ENCODE data around the gene CENPB. TPM values are rescaled to one million over a fixed set of nuclear protein-coding genes. Genes with fewer than 3 reads are reported as not detected.
A peak's percentile ranks its signal among the peaks of the same experiment; 100 is the strongest.

CENPB gene
- total and polyA plus RNA-seq, 12 donors: 52.3 to 95.7 (median 67.7) TPM

- peaks cover 0 to 77% (median 7%) of the 10 kb centered on the region in 9 donors for H3K36me3 ChIP-seq
- WGBS, 2 donors: 76 to 77% methylated on average over 24 of the region's 24 CpGs
- peak overlapping the region in 4 of 10 donors; percentile 10 to 22 (median 16) for H3K4me3 ChIP-seq
- H3K4me1 ChIP-seq: peaks cover 0 to 46% (median 27%) of the 10 kb centered on the region in 9 donors
- TF ChIP-seq CTCF (IDR thresholded peaks at IDR 0.05): no peak
- H3K9me3 ChIP-seq: no peaks in the 10 kb centered on the region
- H3K27me3 ChIP-seq: peaks cover 0 to 23% (median 9%) of the 10 kb centered on the region in 7 donors
- DNase-seq (no peak), ATAC-seq (no peak)
- no peak overlapping the region for H3K27ac ChIP-seq
- intact Hi-C loops (cut with DNase I): no loop called here
Observed at GRCh38 chr20:3749087-3749688, 37.4 kb downstream of the CENPB start.

DNA sequence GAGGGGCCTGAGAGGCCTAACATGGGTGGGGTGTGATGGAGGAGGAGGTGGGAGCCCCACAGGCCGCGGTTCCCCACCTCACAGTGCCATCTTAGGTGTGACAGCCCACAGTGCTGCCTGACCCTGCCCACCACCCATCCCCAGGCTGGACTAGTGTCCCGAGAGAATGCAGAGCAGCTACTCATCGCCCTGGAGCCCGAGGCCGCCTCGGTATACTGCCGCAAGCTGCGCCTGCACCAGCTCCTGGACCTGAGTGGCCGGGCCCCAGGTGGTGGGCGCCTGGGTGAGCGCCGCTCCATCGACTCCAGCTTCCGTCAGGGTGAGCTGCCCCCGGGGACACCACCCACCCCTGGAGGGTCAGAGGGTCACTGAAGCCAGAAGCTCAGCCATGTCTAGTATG, 38.5 kb downstream of the CENPB start:
- Histone ChIP-seq H3K9me3 (no peaks in the 10 kb centered on the region), H3K27me3 (peaks cover 0 to 23% (median 9%) of the 10 kb centered on the region in 7 donors), H3K36me3 (peaks cover 0 to 88% (median 11%) of the 10 kb centered on the region in 9 donors), H3K27ac (no peak overlapping the region), H3K4me3 (no peak overlapping the region), H3K4me1 (peaks cover 0 to 37% (median 22%) of the 10 kb centered on the region in 9 donors)
- TF ChIP-seq CTCF (IDR thresholded peaks at IDR 0.05): no peak
- intact Hi-C loops (cut with DNase I): no loop called here
- ATAC-seq (no peak), DNase-seq (no peak)
- 91 to 94% methylated on average over 16 of the region's 16 CpGs for WGBS, 2 donors

DNA sequence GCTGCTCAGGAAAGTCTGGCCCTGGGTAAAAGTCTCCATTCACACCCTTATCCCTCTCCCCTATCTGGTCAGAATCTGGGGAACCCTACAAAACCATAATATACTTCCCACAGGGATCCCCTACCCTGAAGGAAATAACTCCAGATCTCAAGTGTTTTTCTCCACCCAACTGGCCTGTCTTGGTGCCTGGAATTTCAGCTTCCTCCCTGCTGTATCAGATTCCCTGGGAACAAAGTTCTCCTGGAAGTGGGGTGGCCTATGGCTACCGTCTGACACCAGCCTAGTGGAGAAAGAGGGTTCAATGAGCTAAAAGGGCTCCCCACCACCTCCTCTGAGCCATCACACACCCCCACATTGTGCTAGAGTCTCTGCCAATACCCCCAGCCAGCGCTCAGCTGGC, 39.1 kb downstream of the CENPB start:
- DNase-seq (no peak), ATAC-seq (no peak)
- Histone ChIP-seq H3K27ac (no peak overlapping the region), H3K36me3 (peaks cover 0 to 94% (median 11%) of the 10 kb centered on the region in 9 donors), H3K9me3 (no peaks in the 10 kb centered on the region), H3K4me3 (no peak overlapping the region), H3K27me3 (peaks cover 0 to 23% (median 9%) of the 10 kb centered on the region in 7 donors), H3K4me1 (peaks cover 0 to 31% (median 19%) of the 10 kb centered on the region in 9 donors)
- intact Hi-C loops (cut with DNase I): no loop called here
- WGBS, 2 donors: 84 to 87% methylated on average over 2 of the region's 2 CpGs
- no peak for TF ChIP-seq CTCF (IDR thresholded peaks at IDR 0.05)

GRCh38 chr20:3745686-3746173, 40.8 kb downstream of the CENPB start:
- intact Hi-C loops (cut with DNase I): no loop called here
- Histone ChIP-seq H3K36me3 (peaks cover 0 to 94% (median 11%) of the 10 kb centered on the region in 9 donors), H3K27me3 (peaks cover 0 to 14% (median 3%) of the 10 kb centered on the region in 7 donors), H3K4me3 (no peak overlapping the region), H3K27ac (no peak overlapping the region), H3K4me1 (peaks cover 0 to 37% (median 10%) of the 10 kb centered on the region in 9 donors), H3K9me3 (no peaks in the 10 kb centered on the region)
- no peak for TF ChIP-seq CTCF (IDR thresholded peaks at IDR 0.05)
- 71 to 73% methylated on average over 11 of the region's 11 CpGs for WGBS, 2 donors
- DNase-seq: no peak
- no peak for ATAC-seq

Measured in heart right ventricle (tissue), 16 donors.